SK-N-MC (cell line): ENCODE results near the gene ACSM6.
"Not testable (repeated sequence)": the region's sequence is repeated elsewhere in the genome, so short reads cannot be mapped to it uniquely, and the experiment has no call there.

Experiments
- DNase-seq: peaks from one replicate; pipeline ENCODE4 v3.0.0-alpha.2; 2011; ENCODE audit warnings: low read depth, low spot score
- H3K27ac ChIP-seq: fragments of 200-600 bp; sonication (generic); 2 replicates; pipeline ENCODE4 v1.5.1; 2016; ENCODE audit warnings: mixed run types
- H3K36me3 ChIP-seq: fragments of 200-600 bp; sonication (generic); 2 replicates; pipeline ENCODE4 v1.6.1; 2017; ENCODE audit warnings: antibody characterized with exemption, low read length, mixed read lengths; ENCODE audit not compliant: insufficient read depth
- H3K4me3 ChIP-seq: fragments of 200-600 bp; sonication (generic); 2 replicates; pipeline ENCODE4 v1.5.1; 2016
- H3K9ac ChIP-seq: fragments of 200-600 bp; sonication (generic); 2 replicates; pipeline ENCODE4 v1.8.0; 2017; ENCODE audit warnings: mixed run types, mixed read lengths; ENCODE audit not compliant: insufficient read length
- H3K9me3 ChIP-seq: fragments of 200-600 bp; sonication (generic); 2 replicates; pipeline ENCODE4 v1.6.1; 2017; ENCODE audit warnings: low read depth, mild to moderate bottlenecking, antibody characterized with exemption, low read length, moderate library complexity, mixed read lengths
- EZH2 ChIP-seq: fragments of 200-600 bp; sonication (generic); IDR thresholded peaks from one replicate; pipeline ENCODE4 v1.6.1; 2017; ENCODE audit warnings: antibody characterized with exemption
- FOXP2 ChIP-seq: optimal IDR thresholded peaks from 2 replicates; pipeline ENCODE3; 2011; ENCODE audit warnings: mild to moderate bottlenecking, moderate library complexity; ENCODE audit not compliant: insufficient read depth; ENCODE audit errors: extremely low read length, control extremely low read depth
- POLR2AphosphoS5 ChIP-seq: IDR thresholded peaks from 2 replicates; pipeline ENCODE4 v1.6.1; 2012; ENCODE audit warnings: mild to moderate bottlenecking, low read depth, low read length, borderline replicate concordance

ACSM6 gene

DNA sequence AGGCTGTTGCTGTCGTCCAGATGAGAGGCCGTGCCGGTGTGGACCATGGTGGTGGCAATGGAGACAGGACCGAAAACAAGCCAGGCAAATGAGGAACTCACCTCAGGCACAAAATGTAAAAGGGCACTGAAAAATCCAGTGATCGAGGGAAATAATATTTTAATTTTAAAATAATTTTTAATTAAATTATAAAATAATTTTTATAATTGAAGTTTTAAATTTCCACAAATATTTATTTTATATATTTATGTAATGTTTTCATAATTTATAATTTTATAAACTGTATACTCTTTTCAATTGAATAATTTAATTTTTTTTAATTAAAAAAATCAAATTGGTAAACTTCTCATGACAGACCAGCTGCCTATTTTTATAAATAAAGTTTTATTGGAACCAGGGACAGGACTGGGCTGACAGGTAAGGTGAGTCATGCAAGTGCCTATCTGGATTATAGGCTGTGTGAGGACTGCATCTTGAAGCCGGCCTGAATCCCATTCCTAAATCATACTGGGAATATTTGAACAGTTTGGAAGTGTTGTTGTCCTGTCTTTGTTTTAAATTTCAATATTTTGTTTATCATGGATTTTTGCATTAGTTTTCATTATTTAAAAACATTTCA lies 15.6 kb downstream of the ACSM6 start:
- H3K9ac ChIP-seq = no peak overlapping the region
- TF ChIP-seq FOXP2 (no peak), EZH2 (no peak), POLR2AphosphoS5 (no peak)
- H3K36me3 ChIP-seq = no peaks in the 10 kb centered on the region
- H3K27ac ChIP-seq = no peak overlapping the region
- H3K9me3 ChIP-seq = no peaks in the 10 kb centered on the region
- no peak overlapping the region for H3K4me3 ChIP-seq
- DNase-seq = no peak

- no peak for DNase-seq
- Histone ChIP-seq H3K36me3 (no peaks in the 10 kb centered on the region), H3K9me3 (no peaks in the 10 kb centered on the region), H3K9ac (no peak overlapping the region), H3K27ac (no peak overlapping the region), H3K4me3 (no peak overlapping the region)
- TF ChIP-seq POLR2AphosphoS5 = no peak
- TF ChIP-seq FOXP2 = no peak
- no peak for TF ChIP-seq EZH2
Measured at GRCh38 chr10:95211606-95212279, 17.7 kb downstream of the ACSM6 start.

DNA sequence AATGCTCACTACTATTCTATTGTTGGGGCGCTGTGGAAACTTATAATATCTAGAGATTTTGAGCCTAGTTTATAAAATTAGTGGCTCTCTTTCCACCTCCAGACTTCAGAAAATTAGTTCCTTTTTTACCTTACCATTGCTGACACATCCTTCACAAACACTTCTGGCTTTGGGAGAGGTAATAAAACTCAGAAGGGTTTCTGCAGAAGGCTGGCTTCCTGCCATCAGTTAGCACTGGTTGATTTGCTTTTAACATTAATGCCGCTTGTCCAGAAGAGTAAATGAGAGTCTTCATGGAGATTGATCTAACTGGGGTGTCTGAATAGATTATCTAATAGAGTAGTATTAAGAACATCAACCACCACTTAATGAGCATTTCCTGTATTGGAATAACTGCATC lies 20.3 kb downstream of the ACSM6 start:
- no peak overlapping the region for H3K27ac ChIP-seq
- DNase-seq = no peak

DNA sequence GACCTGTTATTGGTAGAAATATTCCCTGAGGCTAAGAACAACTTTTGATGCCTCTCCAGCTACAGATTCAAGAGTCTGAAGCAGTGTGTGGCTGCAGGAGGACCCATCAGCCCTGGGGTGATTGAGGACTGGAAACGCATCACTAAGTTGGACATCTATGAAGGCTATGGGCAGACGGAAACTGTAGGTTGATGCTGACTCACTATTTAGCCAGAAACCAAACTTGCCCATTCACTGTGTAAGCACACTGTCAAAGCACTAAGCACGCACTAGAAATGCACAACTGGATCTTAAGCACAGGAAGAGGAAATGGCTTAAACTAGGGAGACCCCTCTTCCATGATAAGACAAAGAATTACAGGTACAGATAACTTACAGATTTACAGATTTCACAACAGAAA lies 20.8 kb downstream of the ACSM6 start:
- TF ChIP-seq FOXP2 (no peak), EZH2 (no peak), POLR2AphosphoS5 (no peak)
- Histone ChIP-seq H3K36me3 (no peaks in the 10 kb centered on the region), H3K4me3 (no peak overlapping the region), H3K9me3 (no peaks in the 10 kb centered on the region), H3K27ac (no peak overlapping the region), H3K9ac (no peak overlapping the region)
- no peak for DNase-seq

More for the DNA sequence above, 20.3 kb downstream of the ACSM6 start:
- no peaks in the 10 kb centered on the region for H3K9me3 ChIP-seq
- H3K9ac ChIP-seq = no peak overlapping the region
- no peak overlapping the region for H3K4me3 ChIP-seq
- no peak for TF ChIP-seq FOXP2
- no peak for TF ChIP-seq POLR2AphosphoS5
- no peak for TF ChIP-seq EZH2
- no peaks in the 10 kb centered on the region for H3K36me3 ChIP-seq

DNA sequence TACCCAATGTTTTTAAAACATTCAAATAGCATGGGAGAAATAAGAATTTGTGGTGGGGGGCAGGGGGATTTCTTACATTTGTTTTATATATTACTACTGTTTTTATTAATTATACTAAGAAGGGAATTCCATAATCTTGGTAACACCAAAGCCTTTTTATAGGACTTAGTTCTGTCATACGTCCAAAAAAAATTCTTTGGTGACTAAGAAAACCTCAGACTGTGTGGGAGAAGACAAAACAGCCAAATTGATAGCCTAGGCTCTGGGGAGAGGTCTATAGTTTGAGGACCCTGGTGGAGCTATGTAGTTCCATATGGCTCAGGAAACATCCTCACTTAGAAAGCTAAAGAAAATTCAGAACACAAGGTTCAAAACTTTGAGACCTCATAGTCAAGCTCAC lies 23.4 kb downstream of the ACSM6 start:
- H3K27ac ChIP-seq = no peak overlapping the region
- H3K9ac ChIP-seq = no peak overlapping the region
- no peaks in the 10 kb centered on the region for H3K36me3 ChIP-seq
- TF ChIP-seq EZH2 = no peak
- no peak for TF ChIP-seq POLR2AphosphoS5
- no peak for TF ChIP-seq FOXP2
- no peak for DNase-seq
- H3K9me3 ChIP-seq = no peaks in the 10 kb centered on the region
- H3K4me3 ChIP-seq = no peak overlapping the region

GRCh38 chr10:95220539-95220938 lies 26.5 kb downstream of the ACSM6 start:
- Histone ChIP-seq H3K36me3 (no peaks in the 10 kb centered on the region), H3K9me3 (no peaks in the 10 kb centered on the region), H3K27ac (no peak overlapping the region), H3K4me3 (no peak overlapping the region), H3K9ac (no peak overlapping the region)
- TF ChIP-seq EZH2 (no peak), POLR2AphosphoS5 (no peak), FOXP2 (no peak)
- no peak for DNase-seq

DNA sequence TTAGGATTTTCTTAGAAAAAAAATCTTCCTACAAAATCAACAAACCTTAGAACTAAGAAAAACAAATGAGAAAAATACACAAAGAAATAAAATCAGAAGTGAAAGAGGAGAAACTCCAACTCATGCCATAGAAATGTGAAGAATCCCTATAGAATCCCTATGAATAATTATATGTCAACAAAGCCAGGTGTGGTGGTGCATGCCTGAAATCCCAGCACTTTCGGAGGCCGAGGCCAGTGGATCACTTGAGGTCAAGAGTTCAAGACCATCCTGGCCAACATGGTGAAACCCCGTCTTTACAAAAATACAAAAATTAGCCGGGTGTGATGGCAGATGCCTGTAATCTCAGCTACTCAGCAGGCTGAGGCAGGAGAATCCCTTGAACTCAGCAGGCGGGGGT lies 27.1 kb downstream of the ACSM6 start:
- Histone ChIP-seq H3K9me3 (no peaks in the 10 kb centered on the region), H3K9ac (no peak overlapping the region), H3K36me3 (no peaks in the 10 kb centered on the region), H3K27ac (no peak overlapping the region), H3K4me3 (no peak overlapping the region)
- no peak for DNase-seq
- no peak for TF ChIP-seq EZH2
- no peak for TF ChIP-seq FOXP2

GRCh38 chr10:95225136-95225535 lies 31.1 kb downstream of the ACSM6 start:
- no peak overlapping the region for H3K27ac ChIP-seq
- H3K9ac ChIP-seq = no peak overlapping the region
- no peaks in the 10 kb centered on the region for H3K9me3 ChIP-seq
- DNase-seq = no peak
- TF ChIP-seq EZH2 = no peak
- no peak overlapping the region for H3K4me3 ChIP-seq
- H3K36me3 ChIP-seq = no peaks in the 10 kb centered on the region

GRCh38 chr10:95228934-95229723 lies 35.1 kb downstream of the ACSM6 start:
- not testable (repeated sequence) for H3K36me3 ChIP-seq, DNase-seq, H3K4me3 ChIP-seq, H3K9me3 ChIP-seq, H3K27ac ChIP-seq, H3K9ac ChIP-seq
